Measurements from ENCODE around the gene ZMIZ2.
"Not testable (repeated sequence)": the region's sequence is repeated elsewhere in the genome, so short reads cannot be mapped to it uniquely, and the experiment has no call there.

ZMIZ2 gene

DNA sequence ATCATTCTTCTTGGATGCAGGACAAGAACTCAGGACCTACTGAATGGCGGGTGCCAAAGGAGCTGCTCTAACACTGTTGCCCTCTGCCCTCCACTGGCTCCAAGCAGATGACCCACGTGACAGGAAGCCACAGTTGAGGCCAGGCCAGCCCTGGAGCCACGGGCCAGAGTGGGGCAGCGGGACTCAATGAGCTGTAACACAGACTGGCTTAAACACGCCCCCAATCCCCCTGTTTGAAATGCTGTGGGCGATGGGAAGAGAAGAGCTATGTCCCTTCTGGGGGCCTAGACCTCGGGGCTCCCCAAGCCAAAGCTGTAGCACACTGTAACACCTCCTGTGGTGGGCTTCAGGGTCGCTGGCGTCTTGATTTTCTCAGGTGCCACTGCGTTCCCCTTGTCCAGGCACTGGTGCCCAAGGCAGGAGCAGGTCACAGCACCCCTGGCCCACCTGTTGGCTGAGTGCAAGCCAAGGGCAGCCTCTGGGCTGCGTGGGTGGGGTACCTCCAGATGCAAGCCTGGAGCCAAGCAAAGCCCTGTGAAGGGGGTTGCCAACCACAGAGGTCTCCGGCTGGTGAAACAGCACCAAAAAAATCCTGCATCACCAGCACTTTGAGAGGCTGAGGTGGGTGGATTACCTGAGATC, 18.6 kb upstream of the ZMIZ2 start:
- in situ Hi-C loops (cut with HindIII; ENCODE audit: low sequenced_read_pairs), result no loop called here
- TF ChIP-seq, protein P1, sequence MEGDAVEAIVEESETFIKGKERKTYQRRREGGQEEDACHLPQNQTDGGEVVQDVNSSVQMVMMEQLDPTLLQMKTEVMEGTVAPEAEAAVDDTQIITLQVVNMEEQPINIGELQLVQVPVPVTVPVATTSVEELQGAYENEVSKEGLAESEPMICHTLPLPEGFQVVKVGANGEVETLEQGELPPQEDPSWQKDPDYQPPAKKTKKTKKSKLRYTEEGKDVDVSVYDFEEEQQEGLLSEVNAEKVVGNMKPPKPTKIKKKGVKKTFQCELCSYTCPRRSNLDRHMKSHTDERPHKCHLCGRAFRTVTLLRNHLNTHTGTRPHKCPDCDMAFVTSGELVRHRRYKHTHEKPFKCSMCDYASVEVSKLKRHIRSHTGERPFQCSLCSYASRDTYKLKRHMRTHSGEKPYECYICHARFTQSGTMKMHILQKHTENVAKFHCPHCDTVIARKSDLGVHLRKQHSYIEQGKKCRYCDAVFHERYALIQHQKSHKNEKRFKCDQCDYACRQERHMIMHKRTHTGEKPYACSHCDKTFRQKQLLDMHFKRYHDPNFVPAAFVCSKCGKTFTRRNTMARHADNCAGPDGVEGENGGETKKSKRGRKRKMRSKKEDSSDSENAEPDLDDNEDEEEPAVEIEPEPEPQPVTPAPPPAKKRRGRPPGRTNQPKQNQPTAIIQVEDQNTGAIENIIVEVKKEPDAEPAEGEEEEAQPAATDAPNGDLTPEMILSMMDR (IDR thresholded peaks at IDR 0.05; ENCODE audit: low read depth, low read length), result no peak
- H3K4me3 ChIP-seq (ENCODE audit: low read depth, low read length), result no peak overlapping the region
- no peak for DNase-seq (ENCODE audit: low read depth, low spot score)

DNA sequence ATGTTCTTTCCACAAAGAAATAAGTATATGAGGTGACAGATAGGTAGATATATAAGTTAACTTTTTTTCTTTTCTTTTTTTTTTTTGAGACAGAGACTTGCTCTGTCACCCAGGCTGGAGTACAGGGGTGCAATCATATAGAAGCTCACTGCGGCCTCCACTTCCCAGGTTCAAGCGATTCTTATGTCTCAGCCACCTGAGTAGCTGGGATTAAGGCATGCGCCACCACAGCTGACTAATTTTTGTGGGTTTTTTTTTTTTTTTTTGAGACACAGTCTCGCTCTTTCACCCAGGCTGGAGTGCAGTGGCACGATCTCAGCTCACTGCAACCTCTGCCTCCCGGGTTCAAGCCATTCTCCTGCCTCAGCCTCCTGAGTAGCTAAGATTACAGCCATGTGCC, 15.7 kb upstream of the ZMIZ2 start:
- DNase-seq (ENCODE audit: low read depth, low spot score); in situ Hi-C loops (cut with HindIII; ENCODE audit: low sequenced_read_pairs); H3K4me3 ChIP-seq (ENCODE audit: low read depth, low read length): not testable (repeated sequence)

DNA sequence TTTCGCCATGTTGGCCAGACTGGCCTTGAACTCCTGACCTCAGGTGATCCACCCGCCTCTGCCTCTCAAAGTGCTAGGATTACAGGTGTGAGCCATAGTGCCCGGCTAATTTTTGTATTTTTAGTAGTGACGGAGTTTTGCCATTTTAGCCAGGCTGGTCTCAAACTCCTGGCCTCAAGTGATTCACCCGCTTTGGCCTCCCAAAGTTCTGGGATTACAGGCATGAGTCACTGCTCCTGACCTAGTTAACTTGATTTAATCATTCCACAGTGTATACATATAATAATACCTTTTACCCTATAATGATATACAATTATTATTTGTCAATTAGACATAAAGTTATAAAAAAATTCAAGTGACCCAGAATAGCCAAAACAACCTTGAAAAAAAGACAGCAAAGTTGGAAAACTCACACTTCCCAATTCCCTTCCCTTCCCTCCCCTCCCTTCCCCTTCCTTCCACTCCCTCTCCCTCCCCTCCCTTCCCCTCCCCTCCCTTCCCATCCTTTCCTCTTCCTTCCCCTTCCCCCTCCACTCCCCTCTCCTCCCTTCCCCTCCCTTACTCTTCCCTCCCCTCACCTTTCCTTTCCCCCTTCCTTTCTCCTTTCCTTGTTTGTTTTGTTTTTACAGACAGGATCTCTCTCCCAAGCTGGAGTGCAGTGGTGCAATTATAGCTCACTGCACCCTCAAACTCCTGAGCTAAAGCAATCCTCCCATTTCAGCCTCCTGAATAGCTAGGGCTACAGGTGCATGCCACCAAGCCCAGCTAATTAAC, 14.8 kb upstream of the ZMIZ2 start:
- no peak overlapping the region for H3K4me3 ChIP-seq (ENCODE audit: low read depth, low read length)
- TF ChIP-seq, protein P1 (IDR thresholded peaks at IDR 0.05; ENCODE audit: low read depth, low read length), result no peak
- DNase-seq (ENCODE audit: low read depth, low spot score), result peak; percentile 72
- in situ Hi-C loops (cut with HindIII; ENCODE audit: low sequenced_read_pairs), result no loop called here

DNA sequence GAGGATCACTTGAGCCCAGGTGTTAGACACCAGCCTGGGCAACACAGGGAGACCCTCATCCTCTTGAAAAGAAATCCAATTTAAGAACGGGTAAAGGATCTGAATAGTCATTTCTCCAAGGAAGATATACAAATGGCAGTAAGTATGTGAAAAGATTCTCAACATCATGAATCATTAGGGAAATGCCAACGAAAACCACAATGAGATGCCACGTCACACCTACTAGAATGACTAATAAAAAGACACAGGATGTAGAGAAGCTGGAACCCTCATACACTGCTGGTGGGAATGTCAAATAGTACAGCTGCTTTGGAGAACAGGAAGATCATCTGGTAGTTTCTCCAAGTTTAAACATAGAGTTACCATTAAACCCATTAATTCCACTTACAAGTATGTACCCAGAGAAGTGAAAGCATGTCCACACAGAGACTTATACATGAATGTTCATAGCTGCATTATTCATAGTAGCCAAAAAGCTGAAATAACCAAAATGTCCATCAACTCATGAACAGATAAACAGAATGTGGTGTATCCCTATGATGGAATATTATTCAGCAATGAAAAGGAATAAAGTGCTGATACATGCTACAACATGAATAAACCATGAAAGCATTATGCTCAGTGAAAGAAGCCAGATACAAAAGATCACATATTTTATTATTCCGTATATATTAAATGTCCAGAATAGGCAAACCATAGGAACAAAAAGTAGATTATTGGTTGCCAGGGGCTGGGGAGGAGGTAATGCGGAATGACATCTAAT, 13.1 kb upstream of the ZMIZ2 start:
- H3K4me3 ChIP-seq (ENCODE audit: low read depth, low read length), result no peak overlapping the region
- peak; percentile 97 for DNase-seq (ENCODE audit: low read depth, low spot score)
- TF ChIP-seq, protein P1 (IDR thresholded peaks at IDR 0.05; ENCODE audit: low read depth, low read length), result no peak
- in situ Hi-C loops (cut with HindIII; ENCODE audit: low sequenced_read_pairs), result no loop called here

DNA sequence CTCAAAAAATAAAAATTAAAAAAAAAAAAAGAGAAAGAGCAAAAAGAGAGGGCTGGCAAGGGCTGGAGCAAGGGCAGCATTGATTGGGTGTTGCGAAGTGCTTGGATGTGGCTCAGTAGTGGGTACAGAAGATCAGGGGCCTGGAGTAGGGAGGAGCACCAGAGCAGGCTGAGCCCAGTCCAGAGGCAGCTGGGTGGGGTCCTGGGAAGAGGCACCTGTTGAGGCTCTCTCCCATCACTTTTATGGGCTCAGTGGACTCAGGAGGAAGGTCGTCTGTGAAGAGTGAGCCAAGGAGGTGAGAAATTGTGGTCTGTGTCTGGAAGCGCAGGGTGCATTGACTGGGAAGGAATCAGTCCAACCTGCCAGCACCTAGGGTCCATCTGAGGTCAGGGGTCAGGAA, 11.8 kb upstream of the ZMIZ2 start:
- TF ChIP-seq, protein P1 (IDR thresholded peaks at IDR 0.05; ENCODE audit: low read depth, low read length), result no peak
- no peak overlapping the region for H3K4me3 ChIP-seq (ENCODE audit: low read depth, low read length)

DNA sequence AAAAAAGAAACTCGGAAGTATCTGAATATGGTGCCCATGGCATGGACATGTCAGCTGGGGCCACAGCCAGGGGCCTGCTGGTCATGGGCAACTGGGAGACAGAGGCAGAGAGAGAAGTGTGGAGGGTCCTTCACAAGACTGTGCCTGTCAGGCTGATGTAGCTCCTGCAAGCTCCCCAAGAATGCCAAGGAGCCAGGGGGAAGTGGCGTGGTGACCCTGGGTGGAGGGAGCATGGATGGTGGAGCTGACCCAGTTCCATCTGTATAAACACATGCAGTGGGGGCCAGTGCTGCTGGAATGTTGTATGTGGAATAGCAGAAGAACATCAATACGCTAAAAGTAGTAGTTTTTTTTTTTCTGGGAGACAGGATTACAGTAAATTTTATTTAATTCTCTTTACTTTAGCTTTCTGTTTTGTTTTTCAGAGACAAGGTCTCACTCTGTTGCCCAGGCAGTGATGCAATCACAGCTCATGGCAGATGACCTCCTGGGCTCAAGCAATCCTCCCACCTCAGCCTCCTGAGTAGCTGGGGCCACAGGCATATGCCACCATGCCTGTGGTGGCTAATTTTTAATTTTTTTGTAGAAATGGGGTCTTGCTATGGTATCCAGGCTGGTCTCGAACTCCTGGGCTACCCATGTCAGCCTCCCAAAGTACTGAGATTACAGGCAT, 10.5 kb upstream of the ZMIZ2 start:
- in situ Hi-C loops (cut with HindIII; ENCODE audit: low sequenced_read_pairs), result no loop called here
- no peak overlapping the region for H3K4me3 ChIP-seq (ENCODE audit: low read depth, low read length)
- peak; percentile 17 for DNase-seq (ENCODE audit: low read depth, low spot score)
- TF ChIP-seq, protein P1 (IDR thresholded peaks at IDR 0.05; ENCODE audit: low read depth, low read length), result no peak

More for the DNA sequence above, 11.8 kb upstream of the ZMIZ2 start:
- in situ Hi-C loops (cut with HindIII; ENCODE audit: low sequenced_read_pairs), result no loop called here
- no peak for DNase-seq (ENCODE audit: low read depth, low spot score)

Measured in astrocyte of the spinal cord (primary cell).